Hepatocyte (in vitro differentiated cells): ENCODE measurements around the gene QRFP.

Experiments
- CTCF ChIP-seq: fragments of 200-600 bp; sonication (generic); IDR thresholded peaks from 2 replicates; pipeline ENCODE4 v1.5.1; 2016; ENCODE audit warnings: antibody characterized with exemption, mild to moderate bottlenecking; ENCODE audit not compliant: poor library complexity
- EZH2 ChIP-seq: fragments of 200-600 bp; sonication (generic); IDR thresholded peaks from 2 replicates; pipeline ENCODE4 v1.6.1; 2016; ENCODE audit warnings: antibody characterized with exemption, mild to moderate bottlenecking, borderline replicate concordance
- EZH2phosphoT487 ChIP-seq: fragments of 200-600 bp; sonication (generic); IDR thresholded peaks from one replicate; pipeline ENCODE4 v1.6.1; 2018; ENCODE audit warnings: antibody characterized with exemption, mild to moderate bottlenecking, low read depth, moderate library complexity; ENCODE audit not compliant: unreplicated experiment, severe bottlenecking

- TF ChIP-seq CTCF (no peak), EZH2 (no peak), EZH2phosphoT487 (no peak)
Measured at GRCh38 chr9:130845901-130846481, 50.6 kb downstream of the QRFP start.
